ENCODE data around the gene SPAG8. TPM values are rescaled to one million over a fixed set of nuclear protein-coding genes. Genes with fewer than 3 reads are reported as not detected.

The SPAG8 gene
- total RNA-seq, 1 experiment from 2014 or later, result 0.29 TPM

DNA sequence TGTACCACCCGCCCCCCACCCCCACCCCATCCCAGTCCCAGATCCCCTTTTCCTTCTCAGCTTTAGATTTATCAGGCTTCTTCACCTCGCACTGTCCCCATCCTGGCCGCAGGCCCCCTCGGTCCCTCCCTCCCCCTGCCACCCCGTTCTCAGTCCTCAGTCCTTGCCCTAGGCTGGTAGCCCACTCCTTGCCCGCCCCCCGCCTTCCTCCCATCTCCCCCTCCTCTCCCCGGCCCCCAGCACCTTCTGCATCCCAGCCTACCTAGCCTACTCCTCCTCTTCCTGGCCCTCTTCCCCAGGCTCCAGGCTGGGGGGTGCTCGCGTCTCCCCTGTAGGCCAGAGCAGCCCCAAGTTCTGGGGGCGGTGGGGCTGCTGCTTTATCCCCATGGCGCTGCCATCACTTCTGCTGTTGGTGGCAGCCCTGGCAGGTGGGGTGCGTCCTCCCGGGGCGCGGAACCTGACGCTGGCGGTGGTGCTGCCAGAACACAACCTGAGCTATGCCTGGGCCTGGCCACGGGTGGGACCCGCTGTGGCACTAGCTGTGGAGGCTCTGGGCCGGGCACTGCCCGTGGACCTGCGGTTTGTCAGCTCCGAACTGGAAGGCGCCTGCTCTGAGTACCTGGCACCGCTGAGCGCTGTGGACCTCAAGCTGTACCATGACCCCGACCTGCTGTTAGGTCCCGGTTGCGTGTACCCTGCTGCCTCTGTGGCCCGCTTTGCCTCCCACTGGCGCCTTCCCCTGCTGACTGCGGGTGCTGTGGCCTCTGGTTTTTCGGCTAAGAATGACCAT lies 19.8 kb downstream of the SPAG8 start:
- H3K4me1 Mint-ChIP-seq (ENCODE audit: low read depth, unreplicated experiment), result peaks cover 4% of the 10 kb centered on the region
- no peaks in the 10 kb centered on the region for H3K36me3 Mint-ChIP-seq (ENCODE audit: insufficient read depth, unreplicated experiment)
- ChIA-PET POLR2A (no interaction called here), CTCF (no interaction called here)
- TF ChIP-seq, protein P1, sequence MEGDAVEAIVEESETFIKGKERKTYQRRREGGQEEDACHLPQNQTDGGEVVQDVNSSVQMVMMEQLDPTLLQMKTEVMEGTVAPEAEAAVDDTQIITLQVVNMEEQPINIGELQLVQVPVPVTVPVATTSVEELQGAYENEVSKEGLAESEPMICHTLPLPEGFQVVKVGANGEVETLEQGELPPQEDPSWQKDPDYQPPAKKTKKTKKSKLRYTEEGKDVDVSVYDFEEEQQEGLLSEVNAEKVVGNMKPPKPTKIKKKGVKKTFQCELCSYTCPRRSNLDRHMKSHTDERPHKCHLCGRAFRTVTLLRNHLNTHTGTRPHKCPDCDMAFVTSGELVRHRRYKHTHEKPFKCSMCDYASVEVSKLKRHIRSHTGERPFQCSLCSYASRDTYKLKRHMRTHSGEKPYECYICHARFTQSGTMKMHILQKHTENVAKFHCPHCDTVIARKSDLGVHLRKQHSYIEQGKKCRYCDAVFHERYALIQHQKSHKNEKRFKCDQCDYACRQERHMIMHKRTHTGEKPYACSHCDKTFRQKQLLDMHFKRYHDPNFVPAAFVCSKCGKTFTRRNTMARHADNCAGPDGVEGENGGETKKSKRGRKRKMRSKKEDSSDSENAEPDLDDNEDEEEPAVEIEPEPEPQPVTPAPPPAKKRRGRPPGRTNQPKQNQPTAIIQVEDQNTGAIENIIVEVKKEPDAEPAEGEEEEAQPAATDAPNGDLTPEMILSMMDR (IDR thresholded peaks at IDR 0.05; ENCODE audit: insufficient read depth in 1 of 2, low read depth in 1 of 2, low read length in 1 of 2, severe bottlenecking in 1 of 2, unreplicated experiment in 1 of 2), result no peak
- Histone ChIP-seq H3K4me3 (ENCODE audit: low read depth, low read length) (no peak overlapping the region), H3K27me3 (replicated peaks; ENCODE audit: control insufficient read depth, insufficient read depth, low read length) (no peaks in the 10 kb centered on the region), H3K9me3 (no peaks in the 10 kb centered on the region), H3K36me3 (ENCODE audit: control insufficient read depth, insufficient read depth, low read length) (0 out of 2 replicates have a peak, but pooled peaks cover 1% of the 10 kb centered on the region), H3K4me1 (peaks cover 8% of the 10 kb centered on the region; the same call in 1 of the 2 replicates)
- no peak overlapping the region for H3K4me3 Mint-ChIP-seq (ENCODE audit: unreplicated experiment)
- intact Hi-C loops (cut with micrococcal nuclease; ENCODE audit: unreplicated experiment), result no loop called here
- no peaks in the 10 kb centered on the region for H3K27me3 Mint-ChIP-seq (ENCODE audit: insufficient read depth, unreplicated experiment)
- no TSS peak for BruUV-seq (replicated peaks)
- no peak for DNase-seq
- H3K27ac Mint-ChIP-seq (ENCODE audit: unreplicated experiment), result no peak overlapping the region
- no peaks in the 10 kb centered on the region for H3K9me3 Mint-ChIP-seq (ENCODE audit: unreplicated experiment)

DNA sequence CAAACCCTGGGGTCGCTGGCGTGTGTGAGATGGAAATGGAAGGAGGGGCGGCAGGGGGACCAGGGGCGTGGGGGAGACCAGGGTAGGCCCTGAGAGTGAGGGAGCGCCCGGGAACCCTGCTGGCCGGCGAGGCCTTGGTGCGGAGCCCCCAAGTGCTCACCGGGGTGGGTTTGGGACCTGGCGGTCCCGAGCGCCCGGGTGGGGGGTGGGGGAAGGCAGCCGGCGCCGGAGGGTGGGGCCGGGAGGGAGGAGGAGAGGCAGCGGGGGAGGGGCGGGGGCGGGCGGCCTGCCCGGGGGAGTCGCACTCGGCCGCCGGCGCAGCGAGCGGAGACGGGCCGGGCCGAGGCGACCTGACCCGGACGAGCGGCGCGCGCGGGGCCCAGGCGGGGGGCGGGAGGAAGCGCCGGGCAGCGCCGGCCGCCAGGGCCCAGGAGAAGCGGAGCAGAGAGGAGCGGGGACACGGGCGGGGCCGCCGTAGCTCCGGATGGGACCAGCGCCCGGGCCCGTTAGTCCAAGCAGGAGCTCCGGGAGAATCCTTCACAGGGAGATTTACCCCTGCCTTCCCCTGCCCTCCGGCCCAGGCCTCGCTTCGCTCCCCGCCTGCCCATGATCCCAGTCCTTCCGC lies 20.7 kb downstream of the SPAG8 start, which contains the start of gene NPR2:
NPR2 (plus strand) TSS at position 295 of the 625 bp plus-strand sequence. CDS start 818 bp downstream, outside the sequence.
- Mint-ChIP-seq H3K36me3 (ENCODE audit: insufficient read depth, unreplicated experiment) (no peaks in the 10 kb centered on the region), H3K27me3 (ENCODE audit: insufficient read depth, unreplicated experiment) (no peaks in the 10 kb centered on the region), H3K4me1 (ENCODE audit: low read depth, unreplicated experiment) (peaks cover 4% of the 10 kb centered on the region), H3K27ac (ENCODE audit: unreplicated experiment) (no peak within 1 kb of the TSS), H3K9me3 (ENCODE audit: unreplicated experiment) (no peaks in the 10 kb centered on the region), H3K4me3 (ENCODE audit: unreplicated experiment) (no peak within 1 kb of the TSS)
- ChIA-PET CTCF (no interaction called here), POLR2A (no interaction called here)
- no peak for DNase-seq
- Histone ChIP-seq H3K9me3 (no peaks in the 10 kb centered on the region), H3K4me3 (ENCODE audit: low read depth, low read length) (no peak within 1 kb of the TSS), H3K4me1 (peaks cover 8% of the 10 kb centered on the region; the same call in 1 of the 2 replicates), H3K36me3 (ENCODE audit: control insufficient read depth, insufficient read depth, low read length) (0 out of 2 replicates have a peak, but pooled peaks cover 1% of the 10 kb centered on the region), H3K27me3 (replicated peaks; ENCODE audit: control insufficient read depth, insufficient read depth, low read length) (no peaks in the 10 kb centered on the region)
- BruUV-seq (replicated peaks), result no TSS peak
- TF ChIP-seq, protein P1 (IDR thresholded peaks at IDR 0.05; ENCODE audit: insufficient read depth in 1 of 2, low read depth in 1 of 2, low read length in 1 of 2, severe bottlenecking in 1 of 2, unreplicated experiment in 1 of 2), result no peak
- intact Hi-C loops (cut with micrococcal nuclease; ENCODE audit: unreplicated experiment), result no loop called here
